ENCODE measurements around the gene KIRREL1. TPM values are rescaled to one million over a fixed set of nuclear protein-coding genes. Genes with fewer than 3 reads are reported as not detected.
A peak's percentile ranks its signal among the peaks of the same experiment; 100 is the strongest.

Gene KIRREL1
- total RNA-seq, 1 experiment from 2014 or later = 30.5 TPM

- H3K18ac ChIP-seq (ENCODE audit: insufficient read length, low read depth, low read length) = no peak overlapping the region
- H3K4ac ChIP-seq (ENCODE audit: low read depth, low read length) = no peak overlapping the region
- no peak overlapping the region for H3K23ac ChIP-seq (ENCODE audit: insufficient read length, low read depth, low read length)
- H2BK12ac ChIP-seq (ENCODE audit: insufficient read length, low read depth, low read length) = no peak overlapping the region
- no peak overlapping the region for H3T11ph ChIP-seq (ENCODE audit: low read length)
- no peak overlapping the region for H2BK15ac ChIP-seq (ENCODE audit: low read depth, low read length)
- H3K4me2 ChIP-seq (ENCODE audit: insufficient read depth, insufficient read length, low read length) = no peak overlapping the region
- H2AK5ac ChIP-seq (ENCODE audit: insufficient read length, low read length) = no peak overlapping the region
- no peak overlapping the region for H4K5ac ChIP-seq (ENCODE audit: insufficient read length, low read depth, low read length)
- no peaks in the 10 kb centered on the region for H3K9me3 Mint-ChIP-seq
- no peak overlapping the region for H2AFZ ChIP-seq (ENCODE audit: low read length)
- no peak for DNase-seq
- H3K23me2 ChIP-seq (ENCODE audit: insufficient read length, low read depth, low read length, poor library complexity, severe bottlenecking) = no peaks in the 10 kb centered on the region
- peaks cover 5 to 10% of the 10 kb centered on the region in 2 experiments for H3K4me1 Mint-ChIP-seq
- no peaks in the 10 kb centered on the region for H4K20me1 ChIP-seq (ENCODE audit: control insufficient read depth, insufficient read depth, insufficient read length)
- no peak for TF ChIP-seq CTCF (conservative IDR thresholded peaks at IDR 0.05)
- no peaks in the 10 kb centered on the region for H3K79me2 ChIP-seq (ENCODE audit: insufficient read depth, low read length)
- H3K56ac ChIP-seq (ENCODE audit: insufficient read length, low read depth, low read length) = no peak overlapping the region
- H3K79me1 ChIP-seq (ENCODE audit: insufficient read depth, low read depth, low read length, poor library complexity, severe bottlenecking) = no peaks in the 10 kb centered on the region
- no peak overlapping the region for H2BK20ac ChIP-seq (ENCODE audit: low read depth, low read length, poor library complexity, severe bottlenecking)
- no peak overlapping the region for H3K4me3 Mint-ChIP-seq
- H4K8ac ChIP-seq (replicated peaks; ENCODE audit: insufficient read length, low read depth, low read length) = no peak overlapping the region
- no peak overlapping the region for H2BK5ac ChIP-seq (ENCODE audit: insufficient read length, low read length)
- no peaks in the 10 kb centered on the region for H3K27me3 Mint-ChIP-seq (ENCODE audit: low read depth)
- H3K27ac Mint-ChIP-seq = peak overlapping the region in 2 of 3 experiments; percentile 44 to 95; a peak in 4 of 7 replicates
- H4K91ac ChIP-seq (ENCODE audit: insufficient read length, low read depth, low read length) = no peak overlapping the region
- H3K27ac ChIP-seq (ENCODE audit: insufficient read length, low read depth, low read length) = no peak overlapping the region
- H3K9me3 ChIP-seq (ENCODE audit: control insufficient read depth, low read depth, low read length) = no peaks in the 10 kb centered on the region
- H3K4me1 ChIP-seq (ENCODE audit: insufficient read depth, low read length) = no peaks in the 10 kb centered on the region
- no peak overlapping the region for H2BK120ac ChIP-seq (ENCODE audit: low read depth, low read length, poor library complexity, severe bottlenecking)
- no peak overlapping the region for H3K9ac ChIP-seq (ENCODE audit: extremely low read depth, insufficient read length, low read length)
- H3K27me3 ChIP-seq (ENCODE audit: insufficient read depth, low read length) = no peaks in the 10 kb centered on the region
- H3K36me3 Mint-ChIP-seq (ENCODE audit: insufficient read depth in 1 of 3, low read depth in 3 of 3) = peaks cover 47 to 89% (median 77%) of the 10 kb centered on the region in 3 experiments
- WGBS (ENCODE audit: extremely low coverage, insufficient read length, low lambda C conversion rate) = no CpG with 5 or more reads among the region's 9 CpGs
- no peak overlapping the region for H3K14ac ChIP-seq (ENCODE audit: insufficient read depth, low read length)
These were observed 96.6 kb downstream of the KIRREL1 start for GRCh38 chr1:158089925-158090637.

Measured in H9 (cell line).